Right atrium auricular region (tissue), 2 donors: ENCODE data around the gene HMSD. TPM values are rescaled to one million over a fixed set of nuclear protein-coding genes. Genes with fewer than 3 reads are reported as not detected.
A peak's percentile ranks its signal among the peaks of the same experiment; 100 is the strongest.

Source experiments
- DNase-seq: peaks from one replicate; pipeline ENCODE4 v3.0.0-alpha.2; 2019; ENCODE audit warnings: low spot score
- H3K27ac ChIP-seq, 2 donors: fragments of 200-600 bp; sonication (generic); 1 replicate in 1 of 2; 2 replicates in 1 of 2; pipeline ENCODE4 v1.5.1; 2016 to 2019
- H3K27me3 ChIP-seq, 2 donors: fragments of 200-600 bp; sonication (generic); one replicate each; pipeline versions ENCODE4 v1.5.1 to v1.6.0; 2017 to 2019
- H3K36me3 ChIP-seq: fragments of 200-600 bp; sonication (generic); one replicate; pipeline ENCODE4 v1.5.1; 2016
- H3K4me1 ChIP-seq, 2 donors: fragments of 200-600 bp; sonication (generic); one replicate each; pipeline versions ENCODE4 v1.5.1 to v1.6.0; 2017 to 2019
- H3K4me3 ChIP-seq, 2 donors: fragments of 200-600 bp; sonication (generic); 1 replicate in 1 of 2; 2 replicates in 1 of 2; pipeline ENCODE4 v1.5.1; 2017 to 2019; ENCODE audit warnings: mild to moderate bottlenecking in 1 of 2, moderate library complexity in 1 of 2
- H3K9me3 ChIP-seq, 2 donors: fragments of 200-600 bp; sonication (generic); one replicate each; pipeline ENCODE4 v1.5.1; 2019
- CTCF ChIP-seq, 2 donors: fragments of 200-600 bp; sonication (generic); IDR thresholded peaks; one replicate each; pipeline ENCODE4 v1.5.1; 2019; ENCODE audit warnings: antibody characterized with exemption in 2 of 2
- total RNA-seq, 2 donors: library from RNA; depleted of rRNA; stranded (reverse); fragments of >200 nt; gene quantifications; one replicate each; pipeline ENCODE4 v1.1.0, GENCODE V29; 2016

HMSD gene
- total RNA-seq, 2 donors from 2014 or later: 0.48 TPM; not detected in 1

GRCh38 chr18:63960891-63961290 is 11.8 kb downstream of the HMSD start:
- Histone ChIP-seq H3K9me3 (no peaks in the 10 kb centered on the region), H3K36me3 (no peaks in the 10 kb centered on the region), H3K4me1 (no peaks in the 10 kb centered on the region), H3K27me3 (no peaks in the 10 kb centered on the region), H3K4me3 (no peak overlapping the region), H3K27ac (no peak overlapping the region)
- DNase-seq: no peak
- TF ChIP-seq CTCF (IDR thresholded peaks at IDR 0.05): no peak

GRCh38 chr18:63961435-63961980 is 12.4 kb downstream of the HMSD start:
- TF ChIP-seq CTCF (IDR thresholded peaks at IDR 0.05): no peak
- no peaks in the 10 kb centered on the region for H3K9me3 ChIP-seq
- H3K27me3 ChIP-seq: no peaks in the 10 kb centered on the region
- H3K4me1 ChIP-seq: no peaks in the 10 kb centered on the region
- H3K27ac ChIP-seq: no peak overlapping the region
- no peak for DNase-seq
- no peak overlapping the region for H3K4me3 ChIP-seq
- H3K36me3 ChIP-seq: no peaks in the 10 kb centered on the region

GRCh38 chr18:63962137-63962536 is 13.0 kb downstream of the HMSD start:
- Histone ChIP-seq H3K4me3 (no peak overlapping the region), H3K36me3 (no peaks in the 10 kb centered on the region), H3K4me1 (no peaks in the 10 kb centered on the region), H3K9me3 (no peaks in the 10 kb centered on the region), H3K27ac (no peak overlapping the region), H3K27me3 (no peaks in the 10 kb centered on the region)
- DNase-seq: no peak
- TF ChIP-seq CTCF (IDR thresholded peaks at IDR 0.05): no peak

GRCh38 chr18:63963615-63964256 is 14.6 kb downstream of the HMSD start:
- TF ChIP-seq CTCF (IDR thresholded peaks at IDR 0.05): peak; percentile 66 to 85
- Histone ChIP-seq H3K9me3 (no peaks in the 10 kb centered on the region), H3K27ac (no peak overlapping the region), H3K4me1 (no peaks in the 10 kb centered on the region), H3K36me3 (no peaks in the 10 kb centered on the region), H3K27me3 (no peaks in the 10 kb centered on the region), H3K4me3 (no peak overlapping the region)
- DNase-seq: no peak

GRCh38 chr18:63964908-63965307 is 15.8 kb downstream of the HMSD start:
- peaks cover 0 to 7% of the 10 kb centered on the region in 2 donors for H3K4me1 ChIP-seq
- TF ChIP-seq CTCF (IDR thresholded peaks at IDR 0.05): no peak
- H3K27ac ChIP-seq: no peak overlapping the region
- no peaks in the 10 kb centered on the region for H3K9me3 ChIP-seq
- no peak overlapping the region for H3K4me3 ChIP-seq
- no peaks in the 10 kb centered on the region for H3K27me3 ChIP-seq
- no peaks in the 10 kb centered on the region for H3K36me3 ChIP-seq
- no peak for DNase-seq
